HepG2 (cell line): ENCODE data around the gene RCHY1. TPM values are rescaled to one million over a fixed set of nuclear protein-coding genes. Genes with fewer than 3 reads are reported as not detected.

Experiments
- CC2D1A ChIP-seq: sonication (generic); formaldehyde crosslinking; IDR thresholded peaks from 2 replicates; pipeline ENCODE4 v1.8.1; 2023; ENCODE audit warnings: mild to moderate bottlenecking, missing genetic modification reagents
- CEBPB ChIP-seq: IDR thresholded peaks from 2 replicates; pipeline ENCODE4 v1.6.1; 2011; ENCODE audit warnings: low read depth, low read length, improper control_type of control experiment, borderline replicate concordance
- ELF1 ChIP-seq: sonication (generic); formaldehyde crosslinking; IDR thresholded peaks from 2 replicates; pipeline ENCODE4 v1.4.0; 2020; ENCODE audit warnings: missing genetic modification reagents
- ELF3 ChIP-seq: IDR thresholded peaks from 2 replicates; pipeline ENCODE4 v1.6.1; 2016; ENCODE audit warnings: missing genetic modification reagents, missing compliant biosample characterization
- GABPA ChIP-seq, 2 experiments: IDR thresholded peaks; 2 replicates each; pipeline ENCODE4 v1.6.1; 2011 to 2016; ENCODE audit warnings: low read depth in 2 of 2, low read length in 1 of 2, missing biosample characterization in 1 of 2, missing genetic modification characterization in 1 of 2
- ISL2 ChIP-seq: sonication (generic); formaldehyde crosslinking; IDR thresholded peaks from 2 replicates; pipeline ENCODE4 v1.5.0; 2020; ENCODE audit warnings: missing genetic modification reagents
- KLF6 ChIP-seq: IDR thresholded peaks from 2 replicates; pipeline ENCODE4 v1.8.0; 2016; ENCODE audit warnings: missing biosample characterization, missing genetic modification reagents
- LCORL ChIP-seq, 2 experiments: fragments of 450-650 bp in 1 of 2; sonication (generic) in 1 of 2; formaldehyde crosslinking in 1 of 2; IDR thresholded peaks; 2 replicates each; pipeline versions ENCODE4 v1.5.0 to v1.6.1; 2017 to 2020; ENCODE audit warnings: antibody characterized with exemption in 1 of 2, missing genetic modification reagents in 1 of 2
- MNT ChIP-seq: fragments of 450-650 bp; IDR thresholded peaks from 2 replicates; pipeline ENCODE4 v1.6.1; 2016
- MXD4 ChIP-seq: IDR thresholded peaks from 2 replicates; pipeline ENCODE4 v1.6.1; 2016; ENCODE audit warnings: mild to moderate bottlenecking, missing biosample characterization, missing genetic modification reagents
- NCOR1 ChIP-seq: fragments of 200-600 bp; sonication (generic); IDR thresholded peaks from 2 replicates; pipeline ENCODE4 v1.7.0; 2017; ENCODE audit warnings: antibody characterized with exemption, low read length, borderline replicate concordance
- PAX8 ChIP-seq: sonication (generic); formaldehyde crosslinking; IDR thresholded peaks from 2 replicates; pipeline ENCODE4 v1.8.0; 2022; ENCODE audit warnings: mild to moderate bottlenecking, missing genetic modification reagents, borderline replicate concordance
- PLRG1 ChIP-seq: fragments of 450-650 bp; conservative IDR thresholded peaks from 2 replicates; pipeline ENCODE4 v1.6.1; 2016
- SMYD3 ChIP-seq: sonication (generic); formaldehyde crosslinking; IDR thresholded peaks from 2 replicates; pipeline ENCODE4 v1.8.1; 2023; ENCODE audit warnings: mild to moderate bottlenecking, missing genetic modification reagents
- SOX6 ChIP-seq, 2 experiments: fragments of 450-650 bp in 1 of 2; sonication (generic) in 1 of 2; formaldehyde crosslinking in 1 of 2; IDR thresholded peaks; 2 replicates each; pipeline versions ENCODE4 v1.4.0 to v1.6.1; 2017 to 2020; ENCODE audit warnings: antibody characterized with exemption in 1 of 2, mild to moderate bottlenecking in 1 of 2, missing genetic modification reagents in 1 of 2
- TEAD3 ChIP-seq: optimal IDR thresholded peaks from 2 replicates; pipeline ENCODE3; 2016; ENCODE audit warnings: borderline replicate concordance
- ZBTB1 ChIP-seq: sonication (generic); formaldehyde crosslinking; IDR thresholded peaks from 2 replicates; pipeline ENCODE4 v1.4.0; 2020; ENCODE audit warnings: missing genetic modification reagents, borderline replicate concordance
- ZBTB38 ChIP-seq: sonication (generic); formaldehyde crosslinking; IDR thresholded peaks from 2 replicates; pipeline ENCODE4 v1.5.1; 2020; ENCODE audit warnings: mild to moderate bottlenecking, missing genetic modification reagents
- ZFY ChIP-seq: sonication (generic); formaldehyde crosslinking; IDR thresholded peaks from 2 replicates; pipeline ENCODE4 v1.4.0; 2020; ENCODE audit warnings: missing genetic modification reagents
- ZNF205 ChIP-seq: IDR thresholded peaks from 2 replicates; pipeline ENCODE4 v1.6.1; 2018; ENCODE audit warnings: missing biosample characterization, missing genetic modification reagents
- ZNF232 ChIP-seq: sonication (generic); formaldehyde crosslinking; IDR thresholded peaks from 2 replicates; pipeline ENCODE4 v1.4.0; 2020; ENCODE audit warnings: missing genetic modification reagents, borderline replicate concordance
- ZNF335 ChIP-seq: sonication (generic); formaldehyde crosslinking; IDR thresholded peaks from 2 replicates; pipeline ENCODE4 v1.4.0; 2020; ENCODE audit warnings: missing genetic modification reagents
- ZNF383 ChIP-seq: sonication (generic); formaldehyde crosslinking; IDR thresholded peaks from 2 replicates; pipeline ENCODE4 v1.4.0; 2020; ENCODE audit warnings: missing genetic modification reagents, mild to moderate bottlenecking, borderline replicate concordance
- ZNF546 ChIP-seq: sonication (generic); formaldehyde crosslinking; conservative IDR thresholded peaks from 2 replicates; pipeline ENCODE4 v1.8.1; 2023; ENCODE audit warnings: mild to moderate bottlenecking, missing genetic modification reagents
- ZNF557 ChIP-seq: sonication (generic); formaldehyde crosslinking; IDR thresholded peaks from 2 replicates; pipeline ENCODE4 v1.4.0; 2020; ENCODE audit warnings: missing genetic modification reagents
- ZNF567 ChIP-seq: sonication (generic); formaldehyde crosslinking; IDR thresholded peaks from 2 replicates; pipeline ENCODE4 v1.8.1; 2023; ENCODE audit warnings: mild to moderate bottlenecking, missing genetic modification reagents, borderline replicate concordance
- ZNF770 ChIP-seq: sonication (generic); formaldehyde crosslinking; IDR thresholded peaks from 2 replicates; pipeline ENCODE4 v1.5.0; 2020; ENCODE audit warnings: mild to moderate bottlenecking, missing genetic modification reagents
- ZSCAN20 ChIP-seq: sonication (generic); formaldehyde crosslinking; IDR thresholded peaks from 2 replicates; pipeline ENCODE4 v1.4.0; 2020; ENCODE audit warnings: missing genetic modification reagents, mild to moderate bottlenecking, borderline replicate concordance
- ZSCAN21 ChIP-seq: sonication (generic); formaldehyde crosslinking; IDR thresholded peaks from 2 replicates; pipeline ENCODE4 v1.8.0; 2022; ENCODE audit warnings: mild to moderate bottlenecking, missing genetic modification reagents, moderate library complexity, borderline replicate concordance
- ZSCAN9 ChIP-seq: IDR thresholded peaks from 2 replicates; pipeline ENCODE4 v1.6.1; 2016; ENCODE audit warnings: borderline replicate concordance
- polyA plus RNA-seq, 8 experiments: library from polyadenylated mRNA; depleted of rRNA in 3 of 8; stranded (reverse) in 7 of 8; unstranded in 1 of 8; fragments of >200 nt; fragmentation: Illumina TruSeq in 4 of 8; extraction: Trizol in 4 of 8; gene quantifications; 2 replicates each; pipeline versions ENCODE4 v1.2.1 to v1.2.3, GENCODE V29; 2011 to 2016; ENCODE audit warnings: low read depth in 4 of 8, missing spikeins in 1 of 8, mixed read lengths in 1 of 8; ENCODE audit not compliant: insufficient read depth in 1 of 8
- total RNA-seq, 5 experiments: library from RNA; depleted of rRNA; stranded (reverse); fragments of >200 nt; fragmentation: Illumina TruSeq; extraction: Trizol; gene quantifications; 2 replicates each; pipeline ENCODE4 v1.2.3, GENCODE V29; 2016; ENCODE audit warnings: low read depth in 1 of 5

Gene RCHY1
- total and polyA plus RNA-seq, 2 of the 13 experiments (the other 11 are each of a cell fraction or from before 2014, with no cell fraction given): 19.9 to 30.5 TPM

GRCh38 chr4:75547647-75548387 is 33.6 kb upstream of the RCHY1 start (continued):
- TF ChIP-seq ZNF383 (CRISPR knock-in tag) (no peak), ISL2 (CRISPR knock-in tag) (no peak), CEBPB (peak; percentile 44; the same call in 1 of the 2 replicates), ZNF557 (no peak), PLRG1 (no peak), ZNF770 (peak; percentile 82), GABPA (IDR thresholded peaks at IDR 0.05; ENCODE audit: low read depth, low read length) (no peak), GABPA (CRISPR knock-in tag; IDR thresholded peaks at IDR 0.05; ENCODE audit: low read depth) (no peak), ZSCAN9 (CRISPR knock-in tag) (no peak), PAX8 (no peak), KLF6 (CRISPR knock-in tag) (no peak), SMYD3 (no peak), CC2D1A (CRISPR knock-in tag) (no peak), ZNF335 (CRISPR knock-in tag) (no peak), SOX6 (IDR thresholded peaks at IDR 0.05) (no peak), SOX6 (CRISPR knock-in tag; IDR thresholded peaks at IDR 0.05) (0 out of 2 replicates have a peak, but pooled peaks have one; percentile 15), ELF1 (peak; percentile 62), ZFY (CRISPR knock-in tag) (peak; percentile 41; the same call in 1 of the 2 replicates), MXD4 (CRISPR knock-in tag) (no peak), ELF3 (CRISPR knock-in tag) (peak; percentile 32; the same call in 1 of the 2 replicates), ZSCAN20 (no peak), ZBTB1 (CRISPR knock-in tag) (no peak), TEAD3 (CRISPR knock-in tag) (peak; percentile 93), LCORL (IDR thresholded peaks at IDR 0.05) (peak; percentile 96), LCORL (CRISPR knock-in tag; IDR thresholded peaks at IDR 0.05) (no peak), ZNF232 (CRISPR knock-in tag) (no peak), NCOR1 (no peak), ZNF567 (no peak), ZNF546 (no peak), ZNF205 (CRISPR knock-in tag) (no peak), ZBTB38 (CRISPR knock-in tag) (no peak), ZSCAN21 (CRISPR knock-in tag) (no peak), MNT (no peak)
